HepG2 (cell line): ENCODE measurements around the gene SRSF10. TPM values are rescaled to one million over a fixed set of nuclear protein-coding genes. Genes with fewer than 3 reads are reported as not detected.

Experiments
- DNMT1 ChIP-seq: sonication (generic); formaldehyde crosslinking; IDR thresholded peaks from 2 replicates; pipeline ENCODE4 v1.5.1; 2020; ENCODE audit warnings: mild to moderate bottlenecking, missing genetic modification reagents
- IRF2 ChIP-seq: IDR thresholded peaks from 2 replicates; pipeline ENCODE4 v1.6.1; 2018; ENCODE audit warnings: missing genetic modification reagents, missing compliant biosample characterization
- KLF15 ChIP-seq: sonication (generic); formaldehyde crosslinking; IDR thresholded peaks from 2 replicates; pipeline ENCODE4 v1.8.1; 2023; ENCODE audit warnings: borderline replicate concordance, mild to moderate bottlenecking, inconsistent platforms, missing genetic modification reagents, mixed read lengths
- MYPOP ChIP-seq: sonication (generic); formaldehyde crosslinking; IDR thresholded peaks from 2 replicates; pipeline ENCODE4 v1.8.1; 2023; ENCODE audit warnings: mild to moderate bottlenecking, moderate library complexity, missing genetic modification reagents
- NFIB ChIP-seq: sonication (generic); formaldehyde crosslinking; IDR thresholded peaks from 2 replicates; pipeline ENCODE4 v1.9.0; 2021; ENCODE audit warnings: missing genetic modification reagents, mild to moderate bottlenecking, borderline replicate concordance
- SP4 ChIP-seq: sonication (generic); formaldehyde crosslinking; IDR thresholded peaks from 2 replicates; pipeline ENCODE4 v1.8.1; 2023; ENCODE audit warnings: mild to moderate bottlenecking, missing genetic modification reagents
- ZBTB38 ChIP-seq: sonication (generic); formaldehyde crosslinking; IDR thresholded peaks from 2 replicates; pipeline ENCODE4 v1.5.1; 2020; ENCODE audit warnings: mild to moderate bottlenecking, missing genetic modification reagents
- ZBTB7B ChIP-seq: sonication (generic); formaldehyde crosslinking; IDR thresholded peaks from 2 replicates; pipeline ENCODE4 v1.4.0; 2020; ENCODE audit warnings: missing genetic modification reagents
- ZC3H4 ChIP-seq: sonication (generic); formaldehyde crosslinking; IDR thresholded peaks from 2 replicates; pipeline ENCODE4 v1.4.0; 2020; ENCODE audit warnings: missing genetic modification reagents, borderline replicate concordance
- ZFP1 ChIP-seq: IDR thresholded peaks from 2 replicates; pipeline ENCODE4 v1.6.1; 2016
- ZFP37 ChIP-seq: sonication (generic); formaldehyde crosslinking; IDR thresholded peaks from 2 replicates; pipeline ENCODE4 v1.4.0; 2020; ENCODE audit warnings: missing genetic modification reagents, borderline replicate concordance
- ZNF136 ChIP-seq: sonication (generic); formaldehyde crosslinking; IDR thresholded peaks from 2 replicates; pipeline ENCODE4 v1.8.1; 2022; ENCODE audit warnings: low read depth, mild to moderate bottlenecking, moderate library complexity, missing genetic modification reagents
- ZNF180 ChIP-seq: sonication (generic); formaldehyde crosslinking; IDR thresholded peaks from 2 replicates; pipeline ENCODE4 v1.4.0; 2020; ENCODE audit warnings: low read depth, missing genetic modification reagents, borderline replicate concordance
- ZNF577 ChIP-seq: sonication (generic); formaldehyde crosslinking; IDR thresholded peaks from 2 replicates; pipeline ENCODE4 v1.4.0; 2020; ENCODE audit warnings: mild to moderate bottlenecking, low read depth, missing genetic modification reagents, borderline replicate concordance
- ZNF580 ChIP-seq: IDR thresholded peaks from 2 replicates; pipeline ENCODE4 v1.6.1; 2016; ENCODE audit warnings: low read depth, borderline replicate concordance
- ZNF7 ChIP-seq: IDR thresholded peaks from 2 replicates; pipeline ENCODE4 v1.6.1; 2016; ENCODE audit warnings: missing biosample characterization, missing genetic modification reagents
- ZNF788 ChIP-seq: sonication (generic); formaldehyde crosslinking; IDR thresholded peaks from 2 replicates; pipeline ENCODE4 v1.5.0; 2020; ENCODE audit warnings: mild to moderate bottlenecking, missing genetic modification reagents, borderline replicate concordance
- polyA plus RNA-seq, 8 experiments: library from polyadenylated mRNA; depleted of rRNA in 3 of 8; stranded (reverse) in 7 of 8; unstranded in 1 of 8; fragments of >200 nt; fragmentation: Illumina TruSeq in 4 of 8; extraction: Trizol in 4 of 8; gene quantifications; 2 replicates each; pipeline versions ENCODE4 v1.2.1 to v1.2.3, GENCODE V29; 2011 to 2016; ENCODE audit warnings: low read depth in 4 of 8, missing spikeins in 1 of 8, mixed read lengths in 1 of 8; ENCODE audit not compliant: insufficient read depth in 1 of 8
- total RNA-seq, 5 experiments: library from RNA; depleted of rRNA; stranded (reverse); fragments of >200 nt; fragmentation: Illumina TruSeq; extraction: Trizol; gene quantifications; 2 replicates each; pipeline ENCODE4 v1.2.3, GENCODE V29; 2016; ENCODE audit warnings: low read depth in 1 of 5
- TF ChIP-seq, protein P1 (sequence below): sonication (generic); formaldehyde crosslinking; IDR thresholded peaks from 2 replicates; pipeline ENCODE4 v1.8.0; 2022; ENCODE audit warnings: mild to moderate bottlenecking, missing genetic modification reagents, moderate library complexity
- TF ChIP-seq, protein P2 (sequence below): sonication (generic); formaldehyde crosslinking; IDR thresholded peaks from 2 replicates; pipeline ENCODE4 v1.5.0; 2020; ENCODE audit warnings: missing genetic modification reagents
- TF ChIP-seq, protein P3 (sequence below): sonication (generic); formaldehyde crosslinking; IDR thresholded peaks from 2 replicates; pipeline ENCODE4 v1.4.0; 2020; ENCODE audit warnings: missing genetic modification reagents
- TF ChIP-seq, protein P4 (sequence below): sonication (generic); formaldehyde crosslinking; IDR thresholded peaks from 2 replicates; pipeline ENCODE4 v1.4.0; 2020; ENCODE audit warnings: mild to moderate bottlenecking, missing genetic modification reagents

The SRSF10 gene
- total and polyA plus RNA-seq, 2 of the 13 experiments (the other 11 are each of a cell fraction or from before 2014, with no cell fraction given) = 126 to 186 TPM

DNA sequence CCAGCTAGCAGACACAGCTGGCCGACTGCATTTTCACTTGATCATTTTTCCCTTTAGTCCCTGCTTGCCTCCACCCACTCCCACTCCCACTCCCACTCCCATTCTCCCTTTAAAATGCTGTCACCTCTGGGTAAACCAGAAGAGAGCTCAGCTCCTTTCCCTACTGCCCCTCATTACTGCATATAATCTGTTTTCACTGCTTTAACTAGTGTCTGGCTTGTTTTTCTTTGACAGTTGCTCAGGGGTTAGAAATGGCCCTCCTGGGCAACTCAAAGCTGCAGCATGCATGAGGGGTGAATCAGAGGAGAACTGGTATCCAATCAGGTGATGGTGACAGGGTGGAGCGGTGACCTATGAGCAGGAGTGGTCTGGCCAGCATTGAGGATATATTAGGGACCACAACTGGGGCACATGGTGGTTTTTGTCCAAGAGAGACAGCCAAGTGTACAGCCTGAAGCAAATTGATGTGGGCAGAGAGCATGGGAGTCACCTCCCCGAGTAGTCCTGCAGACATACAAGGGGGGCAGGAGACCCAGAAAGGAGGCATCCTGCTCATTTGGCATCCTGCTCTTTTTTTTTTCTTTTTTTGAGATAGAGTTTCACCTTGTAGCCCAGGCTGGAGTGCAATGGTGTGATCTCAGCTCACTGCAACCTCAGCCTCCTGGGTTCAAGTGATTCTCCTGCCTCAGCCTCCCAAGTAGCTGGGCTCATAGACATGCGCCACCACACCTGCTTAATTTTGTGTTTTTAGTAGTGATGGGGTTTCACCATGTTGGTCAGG is 42.6 kb upstream of the SRSF10 start (continued):
- TF ChIP-seq ZC3H4 (peak; percentile 31; the same call in 1 of the 2 replicates), KLF15 (CRISPR knock-in tag) (no peak), ZBTB38 (CRISPR knock-in tag) (0 out of 2 replicates have a peak, but pooled peaks have one; percentile 30), DNMT1 (no peak), ZNF136 (CRISPR knock-in tag) (no peak), ZNF180 (CRISPR knock-in tag) (no peak), ZBTB7B (0 out of 2 replicates have a peak, but pooled peaks have one; percentile 49), ZFP1 (CRISPR knock-in tag) (no peak), NFIB (CRISPR knock-in tag) (no peak), ZFP37 (CRISPR knock-in tag) (no peak), ZNF580 (no peak; the same call in 1 of the 2 replicates), ZNF577 (CRISPR knock-in tag) (no peak), MYPOP (CRISPR knock-in tag) (no peak), SP4 (CRISPR knock-in tag) (peak; percentile 49; the same call in 1 of the 2 replicates), ZNF7 (no peak), IRF2 (CRISPR knock-in tag) (peak; percentile 37; the same call in 1 of the 2 replicates), ZNF788 (CRISPR knock-in tag) (no peak; the same call in 1 of the 2 replicates)
- TF ChIP-seq, protein P1, sequence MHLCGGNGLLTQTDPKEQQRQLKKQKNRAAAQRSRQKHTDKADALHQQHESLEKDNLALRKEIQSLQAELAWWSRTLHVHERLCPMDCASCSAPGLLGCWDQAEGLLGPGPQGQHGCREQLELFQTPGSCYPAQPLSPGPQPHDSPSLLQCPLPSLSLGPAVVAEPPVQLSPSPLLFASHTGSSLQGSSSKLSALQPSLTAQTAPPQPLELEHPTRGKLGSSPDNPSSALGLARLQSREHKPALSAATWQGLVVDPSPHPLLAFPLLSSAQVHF (CRISPR knock-in tag) = no peak; the same call in 1 of the 2 replicates
- TF ChIP-seq, protein P2, sequence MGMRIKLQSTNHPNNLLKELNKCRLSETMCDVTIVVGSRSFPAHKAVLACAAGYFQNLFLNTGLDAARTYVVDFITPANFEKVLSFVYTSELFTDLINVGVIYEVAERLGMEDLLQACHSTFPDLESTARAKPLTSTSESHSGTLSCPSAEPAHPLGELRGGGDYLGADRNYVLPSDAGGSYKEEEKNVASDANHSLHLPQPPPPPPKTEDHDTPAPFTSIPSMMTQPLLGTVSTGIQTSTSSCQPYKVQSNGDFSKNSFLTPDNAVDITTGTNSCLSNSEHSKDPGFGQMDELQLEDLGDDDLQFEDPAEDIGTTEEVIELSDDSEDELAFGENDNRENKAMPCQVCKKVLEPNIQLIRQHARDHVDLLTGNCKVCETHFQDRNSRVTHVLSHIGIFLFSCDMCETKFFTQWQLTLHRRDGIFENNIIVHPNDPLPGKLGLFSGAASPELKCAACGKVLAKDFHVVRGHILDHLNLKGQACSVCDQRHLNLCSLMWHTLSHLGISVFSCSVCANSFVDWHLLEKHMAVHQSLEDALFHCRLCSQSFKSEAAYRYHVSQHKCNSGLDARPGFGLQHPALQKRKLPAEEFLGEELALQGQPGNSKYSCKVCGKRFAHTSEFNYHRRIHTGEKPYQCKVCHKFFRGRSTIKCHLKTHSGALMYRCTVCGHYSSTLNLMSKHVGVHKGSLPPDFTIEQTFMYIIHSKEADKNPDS (CRISPR knock-in tag) = no peak
- TF ChIP-seq, protein P3, sequence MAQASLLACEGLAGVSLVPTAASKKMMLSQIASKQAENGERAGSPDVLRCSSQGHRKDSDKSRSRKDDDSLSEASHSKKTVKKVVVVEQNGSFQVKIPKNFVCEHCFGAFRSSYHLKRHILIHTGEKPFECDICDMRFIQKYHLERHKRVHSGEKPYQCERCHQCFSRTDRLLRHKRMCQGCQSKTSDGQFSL (CRISPR knock-in tag) = no peak
- TF ChIP-seq, protein P4, sequence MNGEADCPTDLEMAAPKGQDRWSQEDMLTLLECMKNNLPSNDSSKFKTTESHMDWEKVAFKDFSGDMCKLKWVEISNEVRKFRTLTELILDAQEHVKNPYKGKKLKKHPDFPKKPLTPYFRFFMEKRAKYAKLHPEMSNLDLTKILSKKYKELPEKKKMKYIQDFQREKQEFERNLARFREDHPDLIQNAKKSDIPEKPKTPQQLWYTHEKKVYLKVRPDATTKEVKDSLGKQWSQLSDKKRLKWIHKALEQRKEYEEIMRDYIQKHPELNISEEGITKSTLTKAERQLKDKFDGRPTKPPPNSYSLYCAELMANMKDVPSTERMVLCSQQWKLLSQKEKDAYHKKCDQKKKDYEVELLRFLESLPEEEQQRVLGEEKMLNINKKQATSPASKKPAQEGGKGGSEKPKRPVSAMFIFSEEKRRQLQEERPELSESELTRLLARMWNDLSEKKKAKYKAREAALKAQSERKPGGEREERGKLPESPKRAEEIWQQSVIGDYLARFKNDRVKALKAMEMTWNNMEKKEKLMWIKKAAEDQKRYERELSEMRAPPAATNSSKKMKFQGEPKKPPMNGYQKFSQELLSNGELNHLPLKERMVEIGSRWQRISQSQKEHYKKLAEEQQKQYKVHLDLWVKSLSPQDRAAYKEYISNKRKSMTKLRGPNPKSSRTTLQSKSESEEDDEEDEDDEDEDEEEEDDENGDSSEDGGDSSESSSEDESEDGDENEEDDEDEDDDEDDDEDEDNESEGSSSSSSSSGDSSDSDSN (CRISPR knock-in tag) = no peak
